ENCODE data around the gene GPR142.
A peak's percentile ranks its signal among the peaks of the same experiment; 100 is the strongest.

Gene GPR142, protein sequence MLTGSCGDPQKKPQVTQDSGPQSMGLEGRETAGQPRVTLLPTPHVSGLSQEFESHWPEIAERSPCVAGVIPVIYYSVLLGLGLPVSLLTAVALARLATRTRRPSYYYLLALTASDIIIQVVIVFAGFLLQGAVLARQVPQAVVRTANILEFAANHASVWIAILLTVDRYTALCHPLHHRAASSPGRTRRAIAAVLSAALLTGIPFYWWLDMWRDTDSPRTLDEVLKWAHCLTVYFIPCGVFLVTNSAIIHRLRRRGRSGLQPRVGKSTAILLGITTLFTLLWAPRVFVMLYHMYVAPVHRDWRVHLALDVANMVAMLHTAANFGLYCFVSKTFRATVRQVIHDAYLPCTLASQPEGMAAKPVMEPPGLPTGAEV

DNA sequence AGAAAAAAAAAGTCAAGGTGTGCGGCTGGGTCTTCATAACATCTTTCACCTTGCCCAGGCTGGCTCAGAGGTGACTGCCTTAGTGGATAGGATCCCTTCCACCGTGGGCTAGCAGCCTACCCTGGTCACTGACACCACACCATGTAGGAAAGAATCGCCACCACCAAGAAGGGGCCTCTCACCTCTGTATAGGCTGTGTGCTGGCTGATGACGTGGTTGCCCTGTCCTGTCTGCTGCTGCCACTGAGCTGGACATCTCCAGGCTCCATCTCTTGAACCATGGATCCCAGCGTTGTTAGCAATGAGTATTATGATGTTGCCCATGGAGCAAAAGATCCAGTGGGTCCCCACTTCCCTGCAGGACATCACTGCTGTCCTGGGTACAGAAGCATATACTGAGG is at the start of gene GPR142:
TSS of gene GPR142 (plus strand) at position 301 of the 400 bp plus-strand sequence. CDS start 2,035 bp downstream, outside the sequence.
- DNase-seq: no peak

DNA sequence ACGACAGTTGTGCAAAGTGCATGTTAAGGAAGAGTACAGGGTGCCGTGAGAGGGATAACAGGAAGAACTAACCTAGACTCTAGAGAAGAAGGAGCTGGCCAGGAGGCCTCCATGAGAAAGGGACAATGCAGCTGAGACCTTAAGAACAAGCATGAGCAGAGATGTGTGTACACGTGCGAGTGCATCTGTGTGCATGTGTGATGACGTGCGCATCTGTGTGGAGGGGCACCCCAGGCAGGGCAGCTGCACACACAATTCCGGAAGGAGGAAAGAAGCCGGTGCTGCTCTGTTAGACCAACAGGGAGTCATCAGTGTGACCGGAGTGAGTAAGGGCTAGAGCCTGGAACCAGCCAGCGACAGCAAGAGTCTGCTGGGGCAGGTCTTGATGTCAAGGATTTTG is 48.9 kb upstream of the GPR142 start:
- DNase-seq: no peak

DNA sequence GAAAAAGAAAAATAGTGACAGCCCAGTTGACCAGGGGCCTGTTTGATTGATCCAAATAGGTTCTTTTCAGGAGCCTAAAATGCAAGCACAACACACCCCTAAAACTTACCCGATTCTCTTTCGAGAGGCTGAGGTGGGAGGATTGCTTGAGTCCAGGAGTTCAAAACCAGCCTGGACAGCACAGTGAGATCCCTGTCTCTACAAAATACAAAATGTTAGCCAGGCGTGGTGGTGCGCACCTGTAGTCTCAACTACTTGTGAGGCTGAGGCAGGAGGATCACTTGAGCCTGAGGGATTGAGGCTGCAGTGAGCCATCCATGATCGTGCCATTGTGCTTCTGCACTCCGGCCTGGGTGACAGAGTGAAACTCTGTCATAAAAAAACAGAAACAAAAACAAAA is 42.8 kb upstream of the GPR142 start:
- no peak for DNase-seq

DNA sequence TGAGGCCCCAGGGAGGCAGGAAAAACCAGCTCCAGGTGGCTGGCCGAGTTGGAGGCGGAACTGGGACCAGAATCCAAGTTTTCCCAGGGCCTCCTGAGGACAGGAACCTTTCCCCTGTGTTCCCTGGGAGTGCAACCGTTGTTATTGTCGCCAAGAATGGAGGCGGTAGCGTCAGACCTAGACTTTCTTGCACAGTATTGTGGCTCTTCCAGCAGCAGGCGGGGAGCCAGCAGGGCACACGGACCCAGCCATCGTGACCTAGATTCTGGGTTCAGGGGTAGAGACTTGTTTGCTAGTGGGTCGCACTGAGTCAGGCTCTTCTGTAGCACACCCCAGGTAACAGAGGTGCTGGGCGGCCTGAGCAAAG is 41.9 kb upstream of the GPR142 start:
- no peak for DNase-seq

DNA sequence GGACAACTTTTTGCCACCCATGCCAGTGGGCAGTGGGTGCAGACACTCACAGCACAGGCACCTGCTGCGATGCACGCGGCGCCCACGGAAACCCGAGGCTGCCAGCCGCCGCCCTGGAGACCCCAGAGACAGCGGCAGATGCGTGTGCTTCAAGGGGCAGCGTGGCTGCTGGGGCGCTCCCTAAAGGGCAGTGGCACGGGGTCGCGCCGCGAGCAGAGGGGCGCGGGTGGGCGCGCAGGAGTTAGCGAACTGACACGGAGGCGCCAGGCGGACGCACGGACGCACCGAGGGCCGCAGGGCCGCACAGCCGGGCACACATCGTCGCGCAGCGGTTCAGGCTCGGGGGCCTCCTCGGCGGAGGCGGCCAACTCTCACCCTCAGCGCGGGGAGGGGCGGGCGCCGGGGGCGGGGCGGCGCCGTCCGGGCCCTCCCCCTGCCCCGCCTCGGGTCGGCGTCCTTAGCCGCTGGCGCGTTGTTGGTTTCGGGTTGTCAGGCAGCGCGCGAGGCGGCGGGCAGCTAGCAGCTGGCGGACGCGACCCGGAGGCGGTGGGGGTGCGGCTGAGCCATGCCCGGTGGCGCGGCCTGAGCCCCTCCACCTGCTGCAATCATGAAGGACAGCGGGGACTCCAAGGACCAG is 41.4 kb upstream of the GPR142 start, which contains the start of gene KIF19:
TSS of gene KIF19 (plus strand) at position 484 of the 637 bp plus-strand sequence. CDS start at position 608, 124 bp downstream.
- peak; percentile 80 for DNase-seq

DNA sequence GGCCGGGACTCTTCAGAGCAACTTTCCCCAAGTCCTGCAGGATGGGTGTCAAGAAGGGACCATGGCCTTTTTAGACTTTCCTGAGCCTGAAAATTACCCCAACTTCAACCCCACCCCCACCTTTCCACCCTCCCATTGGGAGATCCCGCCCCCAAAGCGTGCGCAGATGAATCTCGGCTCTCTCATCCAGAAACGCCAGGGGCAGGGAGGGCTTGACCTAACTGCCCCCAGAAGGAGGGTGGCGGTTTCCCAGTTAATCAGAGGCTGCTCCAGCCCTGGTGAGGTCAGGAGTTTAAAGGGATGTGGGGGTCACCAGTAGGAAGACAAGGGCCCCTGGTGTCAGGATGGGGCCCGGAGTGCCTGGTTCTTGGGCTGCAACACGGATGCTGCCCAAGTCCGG is 40.8 kb upstream of the GPR142 start:
- no peak for DNase-seq

DNA sequence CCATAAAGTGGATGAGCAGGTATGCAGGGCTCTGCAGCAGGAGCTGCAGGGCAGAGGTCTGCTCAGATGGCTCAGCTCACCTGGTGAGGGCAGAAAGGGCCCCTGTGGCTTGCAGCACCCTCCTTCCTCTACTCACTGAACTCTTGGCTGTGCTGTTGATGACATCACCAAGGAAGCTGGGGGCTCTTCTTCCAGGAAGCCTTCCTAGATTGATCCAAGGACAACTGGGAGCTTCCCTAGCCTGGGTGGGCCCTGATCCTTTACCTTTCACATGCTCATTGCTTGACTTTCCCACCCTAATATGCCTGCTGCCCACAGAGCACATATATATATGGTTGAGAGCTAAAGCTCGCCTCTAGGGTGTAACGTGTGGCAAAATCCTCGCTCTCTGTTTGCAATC is 38.8 kb upstream of the GPR142 start:
- DNase-seq: no peak

DNA sequence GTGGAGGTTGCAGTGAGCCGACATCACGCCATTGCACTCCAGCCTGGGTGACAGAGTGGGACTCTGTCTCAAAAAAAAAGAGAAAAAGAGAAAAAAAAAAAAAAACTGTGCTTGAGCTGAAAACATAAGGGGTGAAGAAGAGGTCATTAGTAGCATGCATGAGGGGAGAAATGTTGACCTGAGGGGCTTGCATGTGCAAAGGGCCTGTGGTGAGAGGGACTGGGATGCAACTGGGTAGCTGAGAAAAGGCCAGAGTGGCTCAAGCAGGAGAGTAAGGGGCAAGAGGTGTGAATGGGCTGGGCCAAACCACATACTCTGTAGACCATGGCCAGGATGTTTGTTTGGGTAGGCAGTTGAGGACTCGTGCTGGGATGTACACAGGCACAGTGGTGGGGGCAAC is 37.9 kb upstream of the GPR142 start:
- DNase-seq: no peak

DNA sequence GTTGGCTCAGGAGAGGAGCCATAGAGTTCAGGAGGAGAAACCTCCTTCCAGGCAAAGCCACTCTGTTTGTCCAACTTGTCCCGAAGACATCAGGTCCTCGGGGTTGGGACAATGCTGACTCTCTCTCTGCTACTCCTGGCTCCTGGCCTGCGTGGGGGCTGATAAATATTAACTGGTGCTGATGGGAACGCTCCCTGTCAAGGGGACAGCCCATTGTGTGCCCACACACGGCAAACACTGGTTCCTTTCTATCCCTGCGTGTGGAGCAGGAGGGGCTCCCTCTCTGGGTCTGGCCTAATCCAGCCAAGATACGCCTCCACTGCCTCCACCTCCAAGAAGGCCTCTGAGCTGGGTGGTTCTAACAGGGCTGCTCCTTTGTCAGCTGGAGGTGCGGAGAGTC is 36.9 kb upstream of the GPR142 start:
- no peak for DNase-seq

DNA sequence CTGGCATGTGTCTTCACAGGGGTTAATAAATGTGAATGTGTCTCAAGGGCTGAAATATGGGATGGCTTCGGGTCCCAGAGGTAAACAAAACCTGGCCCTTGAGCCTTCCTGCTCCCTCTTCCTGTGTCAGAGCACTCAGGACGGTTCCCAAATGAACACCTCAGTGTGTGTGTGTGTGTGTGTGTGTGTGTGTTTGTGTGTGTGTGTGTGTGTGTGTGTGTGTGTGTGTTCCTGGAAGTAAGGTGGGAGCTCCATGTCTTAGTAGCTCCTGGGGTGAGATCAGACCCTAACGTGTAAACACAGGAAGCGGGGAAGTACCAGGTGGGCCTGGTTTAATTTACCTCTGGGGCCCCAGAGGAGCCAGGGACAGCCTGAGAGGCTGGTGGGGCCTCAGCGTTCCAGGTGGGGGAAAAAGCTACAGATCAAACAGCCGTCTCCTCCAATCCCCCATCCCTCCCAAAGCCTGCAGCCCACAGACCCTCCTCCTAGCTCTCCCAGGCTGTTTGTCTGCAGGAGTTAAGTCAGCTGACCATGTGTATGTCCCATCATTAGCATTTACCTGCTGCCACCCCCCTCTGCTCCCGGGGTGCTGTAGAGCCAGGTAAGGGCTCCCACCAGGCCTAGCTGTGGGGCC is 35.2 kb upstream of the GPR142 start:
- no peak for DNase-seq

DNA sequence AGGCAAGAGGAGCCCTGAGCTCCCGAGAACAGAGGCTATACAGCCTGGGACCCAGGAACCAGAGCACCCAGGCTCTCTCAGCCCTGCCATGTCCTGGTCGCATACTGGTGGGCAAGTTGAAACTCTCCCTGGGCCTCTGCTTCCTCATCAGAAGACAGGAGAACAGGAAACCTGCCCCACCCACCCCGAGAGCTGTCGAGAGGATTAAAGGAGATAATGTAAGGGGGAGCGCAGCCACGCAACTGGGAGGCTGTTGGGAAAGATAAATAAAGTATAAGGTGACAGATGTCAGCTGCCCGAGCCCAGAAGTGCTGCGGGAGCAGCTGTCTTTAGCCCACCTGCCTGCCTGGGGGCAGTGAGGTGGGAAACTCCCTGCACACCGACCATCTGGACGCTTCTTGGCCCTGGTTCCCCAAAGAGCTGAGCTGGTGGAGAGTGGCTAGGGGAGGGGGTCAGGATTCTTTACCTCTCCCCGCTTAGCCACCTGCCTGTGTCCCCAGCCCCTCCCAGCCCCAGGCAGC is 34.5 kb upstream of the GPR142 start:
- DNase-seq: peak; percentile 91

DNA sequence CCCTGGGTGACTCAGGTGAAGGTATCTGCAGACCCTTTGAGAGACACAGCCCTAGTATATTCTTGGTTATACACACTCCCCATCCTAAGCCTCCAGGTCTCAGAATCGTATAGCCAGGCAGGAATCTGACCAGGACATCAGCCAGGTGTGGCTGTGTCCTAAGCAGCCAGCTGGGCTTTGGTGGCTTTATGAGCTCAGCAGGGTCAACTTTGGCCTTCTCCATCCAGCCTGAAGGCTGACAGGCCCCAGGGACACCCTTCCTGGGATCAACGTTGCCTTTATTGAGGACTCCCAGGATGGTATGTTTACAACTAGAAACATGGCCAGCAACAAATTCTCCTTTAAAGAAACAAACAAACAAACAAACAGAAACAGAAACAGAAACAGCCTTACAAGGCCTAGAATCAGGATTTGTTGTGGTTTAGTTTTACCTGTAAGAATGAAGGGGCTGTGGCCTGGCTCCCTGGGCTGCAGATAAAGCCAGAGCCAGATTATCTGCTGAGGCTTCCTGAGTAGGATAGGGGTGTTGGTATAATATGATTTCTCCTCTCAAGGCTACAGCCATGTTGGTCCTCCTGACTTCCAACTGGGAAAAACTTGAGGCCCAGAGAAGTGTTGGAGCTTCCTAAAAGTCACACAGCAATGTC is 32.8 kb upstream of the GPR142 start:
- no peak for DNase-seq

DNA sequence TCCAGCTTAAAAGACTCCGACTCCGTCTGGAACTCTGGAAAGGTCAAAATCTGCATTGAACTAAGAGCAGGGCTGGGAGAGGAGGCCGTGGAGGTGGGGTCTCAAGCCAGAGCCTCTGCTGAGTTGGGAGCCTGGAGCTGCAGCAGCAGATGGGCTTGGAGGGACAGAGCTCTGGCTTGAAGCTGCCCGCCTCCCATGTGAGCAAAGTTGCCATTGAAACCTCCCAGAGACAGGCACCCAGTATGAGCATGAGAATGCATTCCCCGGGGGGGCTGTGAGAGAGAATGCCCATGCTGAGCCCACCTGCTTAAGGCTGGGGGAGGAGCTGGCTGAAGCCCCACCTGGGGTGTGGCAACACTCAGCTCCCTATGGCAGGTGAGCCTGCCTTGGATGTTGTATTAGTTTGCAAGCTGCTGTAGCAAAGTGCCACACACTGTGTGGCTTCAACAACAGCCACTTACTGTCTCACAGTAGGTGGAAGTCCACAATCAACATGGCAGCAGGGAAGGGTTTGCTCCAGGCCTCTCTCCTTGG is 31.7 kb upstream of the GPR142 start:
- DNase-seq: no peak

DNA sequence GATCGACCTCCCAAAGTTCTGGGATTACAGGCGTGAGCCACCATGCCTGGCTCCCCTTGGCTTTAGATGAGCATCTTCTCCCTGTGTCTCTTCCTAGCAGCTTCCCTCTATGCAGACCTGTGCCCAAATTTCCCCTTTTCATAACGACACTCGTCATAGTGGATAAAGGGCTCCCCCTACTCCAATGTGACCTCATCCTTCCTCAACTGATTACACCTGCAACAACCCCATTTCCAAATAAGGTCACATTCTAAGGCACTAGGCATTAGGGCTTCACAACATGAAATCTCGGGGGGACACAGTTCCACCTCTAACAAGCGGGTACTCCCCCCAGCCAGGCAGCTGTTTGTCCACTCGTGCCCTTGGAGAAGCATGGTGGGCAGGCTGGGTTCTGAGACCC is 31.0 kb upstream of the GPR142 start:
- DNase-seq: no peak

DNA sequence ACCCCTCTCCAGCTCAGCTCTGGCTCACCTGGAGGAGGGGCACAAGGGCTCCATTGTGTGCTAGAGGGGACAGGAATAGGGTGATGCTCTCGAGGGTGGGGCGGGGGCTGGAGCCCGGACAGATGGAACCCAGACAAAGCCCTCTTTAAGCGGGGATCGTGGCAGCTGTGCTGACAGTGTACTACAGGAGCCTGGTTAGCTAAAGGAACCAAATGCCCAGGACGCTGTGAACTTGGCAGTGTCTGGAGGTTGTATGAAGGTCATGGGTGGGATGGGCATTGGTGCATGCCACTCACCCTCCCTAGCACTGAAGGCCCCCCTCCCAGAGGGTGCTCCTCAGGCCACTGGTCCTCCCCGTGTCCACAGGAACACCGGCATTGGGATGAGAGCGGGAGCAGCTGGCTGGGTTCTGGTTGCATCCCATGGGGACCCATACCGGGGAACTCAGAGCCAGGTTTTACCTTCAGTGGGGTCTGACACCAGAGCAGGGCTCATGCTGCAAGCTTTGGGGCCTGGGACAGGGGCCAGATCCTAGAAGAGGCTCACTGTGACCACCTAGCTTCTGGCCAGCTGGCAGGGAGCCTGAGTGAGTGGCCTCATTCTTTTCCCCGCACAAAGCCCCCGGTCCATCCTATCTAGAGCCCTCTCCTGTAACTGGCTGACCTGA is 29.3 kb upstream of the GPR142 start:
- no peak for DNase-seq

DNA sequence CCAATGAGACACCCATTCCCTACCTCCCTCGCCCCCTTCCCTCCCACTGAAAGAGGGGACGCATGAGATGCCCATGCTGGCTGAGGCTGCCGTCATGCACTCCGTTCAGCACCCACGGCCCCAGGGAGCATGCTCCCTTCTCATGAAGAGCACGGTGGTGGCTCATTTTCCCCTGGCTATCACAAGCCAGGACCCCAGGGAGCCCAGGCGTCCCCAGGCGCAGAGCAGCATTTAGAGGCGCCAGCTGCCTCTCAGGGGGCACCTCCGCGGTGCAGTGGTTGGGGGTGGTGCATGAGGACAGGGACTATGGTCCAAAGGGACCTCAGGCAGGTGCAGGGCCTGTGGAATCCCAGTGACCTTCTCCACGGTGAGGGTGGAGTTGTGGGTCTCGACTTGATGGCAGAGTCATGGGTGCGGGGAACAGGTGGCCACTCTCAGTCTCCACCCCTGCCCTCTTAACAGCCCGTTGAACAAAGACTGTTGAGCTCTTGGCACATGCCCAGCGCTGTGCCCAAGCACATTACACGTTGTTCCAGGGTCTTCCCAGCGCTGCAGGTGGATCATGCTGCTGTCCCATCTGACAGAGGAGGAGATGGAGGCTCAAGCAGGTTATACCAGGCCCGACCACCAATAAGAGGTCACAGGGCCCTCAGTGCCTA is 27.6 kb upstream of the GPR142 start:
- no peak for DNase-seq

DNA sequence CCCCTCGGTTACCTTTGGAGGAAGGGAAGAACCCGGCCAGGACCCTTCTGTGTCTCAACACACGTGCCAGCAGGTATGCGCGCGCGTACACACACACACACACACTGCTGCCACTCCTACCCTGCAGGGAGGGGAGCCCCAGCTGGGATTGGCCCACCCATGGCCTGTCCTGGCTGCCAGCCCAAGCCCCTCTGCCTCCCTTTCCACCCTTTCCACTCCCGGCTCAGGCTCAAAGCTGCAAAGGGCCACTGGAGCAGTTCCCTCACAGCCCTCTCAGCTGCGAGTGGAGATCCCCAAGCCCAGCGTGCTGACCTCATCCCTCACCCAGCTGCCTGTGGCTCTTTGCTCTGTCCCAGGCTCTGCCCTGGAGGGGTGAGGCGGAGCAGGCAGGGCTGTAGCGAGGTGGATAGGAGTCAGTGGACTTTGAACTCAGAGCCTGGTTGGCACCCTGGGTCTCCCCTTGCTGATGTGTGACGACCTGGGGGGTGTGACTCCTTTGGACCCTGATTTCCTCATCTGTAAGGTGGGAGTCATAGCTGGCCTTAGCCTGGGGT is 26.8 kb upstream of the GPR142 start:
- no peak for DNase-seq

DNA sequence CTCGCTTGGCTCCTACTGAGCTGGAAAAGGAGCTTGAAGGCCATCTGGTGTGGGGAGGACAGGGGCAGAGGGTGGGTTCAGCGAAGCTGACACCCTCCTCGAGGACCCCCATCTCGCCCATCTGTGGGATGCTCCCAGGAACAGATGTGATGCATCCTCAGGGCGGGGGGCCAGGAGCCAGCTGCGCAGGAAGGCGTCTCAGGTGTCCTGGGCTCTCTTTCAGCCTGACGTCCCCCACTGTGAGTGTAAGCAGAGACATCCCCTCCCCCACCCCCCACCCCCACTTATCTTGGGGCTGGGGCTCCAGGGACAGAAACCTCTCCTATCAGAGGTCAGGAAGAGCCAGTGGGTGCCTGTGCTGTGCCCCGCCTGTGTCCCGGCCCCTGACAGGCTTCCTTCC is 25.1 kb upstream of the GPR142 start:
- DNase-seq: no peak

DNA sequence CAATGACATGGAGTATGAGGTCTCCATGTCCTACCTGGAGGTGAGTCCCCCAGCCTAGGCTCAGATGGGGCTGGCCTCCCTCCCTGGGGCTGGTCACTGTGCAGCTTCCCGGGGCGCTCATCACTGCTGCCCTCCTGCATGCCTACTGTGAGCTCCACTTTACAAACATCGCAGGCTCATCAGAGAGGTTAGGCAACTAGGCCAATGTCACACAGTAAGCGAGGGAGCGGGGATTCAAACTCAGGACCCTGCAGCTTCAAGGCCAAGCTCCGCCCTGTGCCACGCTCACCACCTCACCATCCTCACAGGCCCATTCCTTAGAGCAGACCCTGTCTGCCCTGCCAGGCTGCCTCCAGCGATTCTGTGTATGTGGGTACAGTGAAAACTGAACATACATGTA is 24.2 kb upstream of the GPR142 start:
- DNase-seq: no peak

DNA sequence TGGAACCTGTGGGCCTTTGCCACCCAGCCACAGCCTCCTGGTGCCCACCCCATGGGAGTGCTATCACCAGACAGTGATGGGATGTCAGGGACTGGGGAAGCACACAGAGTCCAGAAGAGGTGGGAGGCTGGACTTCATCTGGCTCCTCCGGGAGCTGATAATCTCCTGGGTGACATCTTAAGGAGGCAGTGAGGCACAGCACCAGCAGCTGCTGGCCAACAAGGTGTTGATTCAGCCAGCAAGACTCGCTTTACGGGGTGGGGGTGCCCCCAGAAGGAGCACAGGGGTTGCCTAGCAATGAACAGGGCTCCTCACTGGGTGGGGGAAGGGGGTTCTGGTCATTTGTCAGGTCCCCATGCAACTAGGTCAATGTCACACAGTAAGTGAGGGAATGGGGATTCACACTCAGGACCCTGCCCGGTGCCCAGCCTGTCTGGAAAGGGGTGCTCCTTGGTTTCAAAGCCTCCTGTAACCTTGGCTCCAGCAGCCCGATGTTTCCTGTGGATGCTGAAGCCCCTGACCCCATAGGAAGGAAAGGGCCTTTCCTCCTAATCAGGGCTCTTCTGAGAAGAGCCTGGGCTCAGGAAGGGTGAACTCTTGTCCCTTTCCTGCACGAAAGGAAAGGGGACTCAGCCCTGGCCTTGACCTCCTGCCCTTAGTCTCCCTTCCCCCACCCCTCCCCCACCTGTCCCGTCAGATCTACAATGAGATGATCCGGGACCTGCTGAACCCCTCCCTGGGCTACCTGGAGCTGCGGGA is 23.6 kb upstream of the GPR142 start:
- no peak for DNase-seq

DNA sequence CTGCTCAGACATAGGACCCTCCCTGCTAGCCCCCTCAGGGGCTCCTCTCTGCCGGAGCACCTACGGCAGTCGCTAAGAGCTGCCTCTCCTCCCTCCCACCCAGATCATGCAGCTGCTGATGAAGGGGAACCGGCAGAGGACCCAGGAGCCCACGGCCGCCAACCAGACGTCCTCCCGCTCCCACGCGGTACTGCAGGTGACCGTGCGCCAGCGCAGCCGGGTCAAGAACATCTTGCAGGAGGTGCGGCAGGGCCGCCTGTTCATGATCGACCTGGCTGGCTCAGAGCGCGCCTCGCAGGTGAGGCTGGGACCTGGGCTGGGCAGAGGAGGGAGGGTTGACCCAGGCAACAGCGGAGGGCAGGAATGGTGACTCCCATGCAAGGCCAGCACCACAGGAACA is 22.6 kb upstream of the GPR142 start:
- no peak for DNase-seq
